ENCODE measurements around the gene FGF14. TPM values are rescaled to one million over a fixed set of nuclear protein-coding genes. Genes with fewer than 3 reads are reported as not detected.

The FGF14 gene
- total and polyA plus RNA-seq, 2 of the 4 experiments (the other 2 are of a cell fraction): under 0.01 TPM; not detected in 1

DNA sequence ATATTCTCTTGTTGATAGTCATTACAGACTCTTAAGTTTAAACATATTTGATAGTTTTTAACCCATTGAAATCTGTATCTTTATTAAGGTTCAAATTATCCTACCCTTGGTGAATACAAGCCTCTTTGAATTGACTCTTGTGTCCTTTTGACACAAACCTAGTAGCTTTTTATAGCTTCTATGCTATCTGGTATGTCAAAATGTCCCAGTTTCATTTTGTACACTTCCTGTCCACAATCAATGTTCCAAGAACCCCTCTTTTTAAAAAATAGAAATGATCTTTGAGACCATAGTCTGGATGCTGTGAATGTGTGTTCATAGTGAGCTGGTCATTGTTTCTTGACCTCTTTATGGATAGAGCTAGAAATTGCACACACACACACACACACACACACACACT is 39.2 kb upstream of the FGF14 start:
- no peak overlapping the region for H4K8ac ChIP-seq (ENCODE audit: low read depth in 2 of 2, low read length in 2 of 2)
- no peak overlapping the region for H2AK9ac ChIP-seq (replicated peaks; ENCODE audit: low read depth, low read length, poor library complexity)
- dilution Hi-C loops (cut with HindIII; ENCODE audit: low sequenced_read_pairs, unreplicated experiment): no loop called here
- no peak overlapping the region for H4K91ac ChIP-seq (ENCODE audit: insufficient read depth, low read depth, low read length)
- no peaks in the 10 kb centered on the region for H3K27me3 ChIP-seq (ENCODE audit: control insufficient read depth, insufficient read depth, low read length)
- no peak overlapping the region for H3K27ac ChIP-seq (ENCODE audit: insufficient read depth, low read length)
- H3K56ac ChIP-seq (ENCODE audit: extremely low read depth, insufficient read depth, low read length): no peak overlapping the region
- no peak overlapping the region for H4K5ac ChIP-seq (ENCODE audit: low read depth, low read length)
- no peaks in the 10 kb centered on the region for H4K20me1 ChIP-seq (ENCODE audit: insufficient read depth, low read length)
- BruUV-seq (replicated peaks): no TSS peak
- POLR2A ChIA-PET (ENCODE audit: unreplicated experiment): no interaction called here
- H3K4me2 ChIP-seq (ENCODE audit: low read depth, low read length): no peak overlapping the region
- H3K4me3 ChIP-seq (ENCODE audit: insufficient read depth, low read depth, low read length): no peak overlapping the region
- H2BK20ac ChIP-seq (ENCODE audit: low read depth, low read length): no peak overlapping the region
- H3K9me3 ChIP-seq (ENCODE audit: control insufficient read depth, insufficient read depth, low read length): no peaks in the 10 kb centered on the region
- H3K4ac ChIP-seq (ENCODE audit: low read depth, low read length): no peak overlapping the region
- no peak overlapping the region for H3K9ac ChIP-seq (ENCODE audit: low read depth, low read length)
- intact Hi-C loops (cut with micrococcal nuclease): no loop called here
- no peaks in the 10 kb centered on the region for H3K79me1 ChIP-seq (ENCODE audit: low read depth in 1 of 2, low read length in 2 of 2)
- no peak overlapping the region for H2BK15ac ChIP-seq (ENCODE audit: low read depth, low read length)
- ATAC-seq (ENCODE audit: low read depth) (no peak), DNase-seq (no peak)
- H3K4me1 ChIP-seq (ENCODE audit: control insufficient read depth, insufficient read depth, low read length): no peaks in the 10 kb centered on the region
- H2AFZ ChIP-seq (replicated peaks; ENCODE audit: low read length, poor library complexity): no peak overlapping the region
- CTCF ChIA-PET: interaction anchor here (0.6 kb wide), 1 partner anchor 12 kb away, joined by 3 read pairs; no protein-coding TSS in a partner anchor
- no peaks in the 10 kb centered on the region for H3K9me1 ChIP-seq (ENCODE audit: insufficient read depth, low read length)
- H3K14ac ChIP-seq (replicated peaks; ENCODE audit: low read depth, low read length): no peak overlapping the region
- H2BK5ac ChIP-seq (ENCODE audit: low read depth, low read length, poor library complexity, severe bottlenecking): no peak overlapping the region
- no peak overlapping the region for H2AK5ac ChIP-seq (ENCODE audit: low read depth, low read length)
- H3K23ac ChIP-seq (ENCODE audit: low read depth, low read length): no peak overlapping the region
- H2BK120ac ChIP-seq (ENCODE audit: low read depth, low read length): no peak overlapping the region
- H3K36me3 ChIP-seq (ENCODE audit: control insufficient read depth, insufficient read depth, low read length): no peaks in the 10 kb centered on the region
- no peak overlapping the region for H3K18ac ChIP-seq (ENCODE audit: low read depth, low read length)
- in situ Hi-C loops (cut with MboI; ENCODE audit: low sequenced_read_pairs): loop anchor here (25.0 kb wide), 1 partner anchor 929 kb away; no protein-coding TSS in a partner anchor
- TF ChIP-seq MAZ (IDR thresholded peaks at IDR 0.05; ENCODE audit: borderline replicate concordance, low read depth, low read length) (no peak), RAD21 (IDR thresholded peaks at IDR 0.05; ENCODE audit: low read length) (no peak), FOS (IDR thresholded peaks at IDR 0.05; ENCODE audit: low read depth, low read length) (no peak), CHD1 (IDR thresholded peaks at IDR 0.05; ENCODE audit: low read depth, low read length) (no peak), RCOR1 (IDR thresholded peaks at IDR 0.05; ENCODE audit: insufficient replicate concordance, low read length) (no peak), MXI1 (IDR thresholded peaks at IDR 0.05; ENCODE audit: borderline replicate concordance, low read depth, low read length) (no peak), POLR2A (IDR thresholded peaks at IDR 0.05; ENCODE audit: low read depth, low read length) (no peak), RFX5 (IDR thresholded peaks at IDR 0.05; ENCODE audit: low read depth, low read length) (no peak), NFE2L2 (IDR thresholded peaks at IDR 0.05; ENCODE audit: low read depth, low read length) (no peak), BHLHE40 (IDR thresholded peaks at IDR 0.05; ENCODE audit: low read depth, low read length) (no peak), SMC3 (IDR thresholded peaks at IDR 0.05; ENCODE audit: low read depth, low read length) (no peak), MAFK (IDR thresholded peaks at IDR 0.05; ENCODE audit: low read depth, low read length) (no peak)
- TF ChIP-seq, protein P1, sequence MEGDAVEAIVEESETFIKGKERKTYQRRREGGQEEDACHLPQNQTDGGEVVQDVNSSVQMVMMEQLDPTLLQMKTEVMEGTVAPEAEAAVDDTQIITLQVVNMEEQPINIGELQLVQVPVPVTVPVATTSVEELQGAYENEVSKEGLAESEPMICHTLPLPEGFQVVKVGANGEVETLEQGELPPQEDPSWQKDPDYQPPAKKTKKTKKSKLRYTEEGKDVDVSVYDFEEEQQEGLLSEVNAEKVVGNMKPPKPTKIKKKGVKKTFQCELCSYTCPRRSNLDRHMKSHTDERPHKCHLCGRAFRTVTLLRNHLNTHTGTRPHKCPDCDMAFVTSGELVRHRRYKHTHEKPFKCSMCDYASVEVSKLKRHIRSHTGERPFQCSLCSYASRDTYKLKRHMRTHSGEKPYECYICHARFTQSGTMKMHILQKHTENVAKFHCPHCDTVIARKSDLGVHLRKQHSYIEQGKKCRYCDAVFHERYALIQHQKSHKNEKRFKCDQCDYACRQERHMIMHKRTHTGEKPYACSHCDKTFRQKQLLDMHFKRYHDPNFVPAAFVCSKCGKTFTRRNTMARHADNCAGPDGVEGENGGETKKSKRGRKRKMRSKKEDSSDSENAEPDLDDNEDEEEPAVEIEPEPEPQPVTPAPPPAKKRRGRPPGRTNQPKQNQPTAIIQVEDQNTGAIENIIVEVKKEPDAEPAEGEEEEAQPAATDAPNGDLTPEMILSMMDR (conservative IDR thresholded peaks at IDR 0.05; ENCODE audit: low read depth, low read length): no peak
- TF ChIP-seq, protein P2, sequence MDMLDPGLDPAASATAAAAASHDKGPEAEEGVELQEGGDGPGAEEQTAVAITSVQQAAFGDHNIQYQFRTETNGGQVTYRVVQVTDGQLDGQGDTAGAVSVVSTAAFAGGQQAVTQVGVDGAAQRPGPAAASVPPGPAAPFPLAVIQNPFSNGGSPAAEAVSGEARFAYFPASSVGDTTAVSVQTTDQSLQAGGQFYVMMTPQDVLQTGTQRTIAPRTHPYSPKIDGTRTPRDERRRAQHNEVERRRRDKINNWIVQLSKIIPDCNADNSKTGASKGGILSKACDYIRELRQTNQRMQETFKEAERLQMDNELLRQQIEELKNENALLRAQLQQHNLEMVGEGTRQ (IDR thresholded peaks at IDR 0.05; ENCODE audit: low read depth, low read length): no peak

All from IMR-90 (cell line).